A673 (cell line): ENCODE results near the gene PIWIL4. TPM values are rescaled to one million over a fixed set of nuclear protein-coding genes. Genes with fewer than 3 reads are reported as not detected.

Experiments
- BruUV-seq: library from RNA; stranded (reverse); fragments of 400-500 nt; replicated peaks from 2 replicates; lab custom pipeline; 2021; lab: Mats Ljungman, UMichigan
- CTCF ChIA-PET: fragments of 300-600 bp; sonication (Branson Sonifier 250); formaldehyde crosslinking; loops from one replicate; lab custom pipeline; 2022; ENCODE audit warnings: antibody characterized with exemption; lab: Charles Lee
- POLR2A ChIA-PET: fragments of 300-600 bp; sonication (Branson Sonifier 250); formaldehyde crosslinking; loops from one replicate; lab custom pipeline; 2022; ENCODE audit warnings: antibody characterized with exemption; ENCODE audit not compliant: low non-redundant PET; lab: Charles Lee
- DNase-seq: peaks from one replicate; pipeline ENCODE4 v3.0.0-alpha.2; 2015; ENCODE audit warnings: low spot score
- H3K27ac ChIP-seq: fragments of 200-600 bp; sonication (generic); 2 replicates; pipeline ENCODE4 v1.5.1; 2016; ENCODE audit warnings: mixed run types, low read depth, mild to moderate bottlenecking, mixed read lengths, antibody characterized with exemption, low read length; ENCODE audit not compliant: poor library complexity, severe bottlenecking
- H3K27me3 ChIP-seq: fragments of 200-600 bp; sonication (generic); replicated peaks from 2 replicates; pipeline ENCODE4 v1.6.1; 2017; ENCODE audit warnings: mixed run types, low read depth, mild to moderate bottlenecking, mixed read lengths, antibody characterized with exemption, low read length; ENCODE audit not compliant: insufficient read depth, poor library complexity
- H3K36me3 ChIP-seq: fragments of 200-600 bp; sonication (generic); 2 replicates; pipeline ENCODE4 v1.6.1; 2016; ENCODE audit warnings: mixed run types, mild to moderate bottlenecking, mixed read lengths, antibody characterized with exemption, low read length; ENCODE audit not compliant: insufficient read depth, poor library complexity, severe bottlenecking
- H3K4me1 ChIP-seq: fragments of 200-600 bp; sonication (generic); 2 replicates; pipeline ENCODE4 v1.6.1; 2017; ENCODE audit warnings: mixed run types, mild to moderate bottlenecking, mixed read lengths, antibody characterized with exemption, low read length; ENCODE audit not compliant: insufficient read depth, poor library complexity, severe bottlenecking
- H3K4me3 ChIP-seq: fragments of 200-600 bp; sonication (generic); 2 replicates; pipeline ENCODE4 v1.5.1; 2016; ENCODE audit warnings: low read depth, mixed run types, mild to moderate bottlenecking, mixed read lengths, low read length; ENCODE audit not compliant: poor library complexity, severe bottlenecking
- H3K9me3 ChIP-seq: fragments of 200-600 bp; sonication (generic); 2 replicates; pipeline ENCODE4 v1.6.1; 2016; ENCODE audit warnings: mixed run types, low read depth, mild to moderate bottlenecking, mixed read lengths, antibody characterized with exemption, low read length; ENCODE audit not compliant: poor library complexity, severe bottlenecking
- CTCF ChIP-seq: fragments of 300-800, 200-600 bp; sonication (generic); conservative IDR thresholded peaks from 2 replicates; pipeline ENCODE4 v1.5.1; 2017; ENCODE audit warnings: low read depth, mild to moderate bottlenecking, antibody characterized with exemption, low read length, moderate library complexity, mixed read lengths
- EZH2 ChIP-seq: fragments of 200-600 bp; sonication (generic); IDR thresholded peaks from 2 replicates; pipeline ENCODE4 v1.6.1; 2017; ENCODE audit warnings: borderline replicate concordance, low read depth, mild to moderate bottlenecking, mixed read lengths, antibody characterized with exemption, low read length; ENCODE audit not compliant: poor library complexity, severe bottlenecking
- intact Hi-C: fragments of 100-400 bp; cut with micrococcal nuclease; formaldehyde crosslinking; loops from one replicate; pipeline ENCODE4 v1.10.0; 2022; ENCODE audit not compliant: unreplicated experiment
- total RNA-seq: library from RNA; stranded (reverse); gene quantifications from 2 replicates; pipeline ENCODE4 v1.2.3, GENCODE V29; 2021

Gene PIWIL4
- total RNA-seq, 1 experiment from 2014 or later = 1.6 TPM

- TF ChIP-seq EZH2 = no peak
- no peak for TF ChIP-seq CTCF
- no peaks in the 10 kb centered on the region for H3K4me1 ChIP-seq
- H3K4me3 ChIP-seq = no peak overlapping the region
- ChIA-PET CTCF (no interaction called here), POLR2A (interaction anchor here (0.7 kb wide), 1 partner anchor 404 kb away, joined by 3 read pairs; no protein-coding TSS in a partner anchor)
- no peaks in the 10 kb centered on the region for H3K27me3 ChIP-seq
- H3K27ac ChIP-seq = no peak overlapping the region
- no peak for DNase-seq
- H3K36me3 ChIP-seq = no peaks in the 10 kb centered on the region
- intact Hi-C loops = no loop called here
- no peaks in the 10 kb centered on the region for H3K9me3 ChIP-seq
- BruUV-seq = no TSS peak
Measured at GRCh38 chr11:94588366-94588942, 21.3 kb downstream of the PIWIL4 start.

- H3K27ac ChIP-seq = no peak overlapping the region
- no peak for DNase-seq
- ChIA-PET CTCF (no interaction called here), POLR2A (no interaction called here)
- H3K27me3 ChIP-seq = no peaks in the 10 kb centered on the region
- H3K9me3 ChIP-seq = no peaks in the 10 kb centered on the region
- intact Hi-C loops = no loop called here
- H3K4me3 ChIP-seq = no peak overlapping the region
- no TSS peak for BruUV-seq
- no peaks in the 10 kb centered on the region for H3K36me3 ChIP-seq
- TF ChIP-seq CTCF (no peak), EZH2 (no peak)
- no peaks in the 10 kb centered on the region for H3K4me1 ChIP-seq
Measured at GRCh38 chr11:94590352-94591041, 23.3 kb downstream of the PIWIL4 start.

GRCh38 chr11:94593030-94593429, 25.9 kb downstream of the PIWIL4 start:
- Histone ChIP-seq H3K36me3 (no peaks in the 10 kb centered on the region), H3K4me1 (no peaks in the 10 kb centered on the region), H3K9me3 (no peaks in the 10 kb centered on the region), H3K4me3 (no peak overlapping the region), H3K27me3 (no peaks in the 10 kb centered on the region), H3K27ac (no peak overlapping the region)
- CTCF ChIA-PET = no interaction called here
- no peak for DNase-seq
- BruUV-seq = no TSS peak
- POLR2A ChIA-PET = no interaction called here
- intact Hi-C loops = no loop called here
- TF ChIP-seq CTCF (no peak), EZH2 (no peak)
